DND-41 (cell line): ENCODE data around the gene SAMD11.

Source experiments
- CTCF ChIP-seq: IDR thresholded peaks from 2 replicates; pipeline ENCODE4 v1.5.1; 2012; ENCODE audit warnings: borderline replicate concordance, low read length, moderate library complexity, mild to moderate bottlenecking; ENCODE audit not compliant: poor library complexity, severe bottlenecking; ENCODE audit errors: extremely low read depth
- EZH2 ChIP-seq: IDR thresholded peaks from 3 replicates; pipeline ENCODE4 v1.6.1; 2012; ENCODE audit warnings: borderline replicate concordance, low read depth, mild to moderate bottlenecking, moderate library complexity, low read length, inconsistent platforms; ENCODE audit not compliant: severe bottlenecking

GRCh38 chr1:906600-907420 is 16.9 kb upstream of the SAMD11 start:
- TF ChIP-seq CTCF (no peak), EZH2 (no peak)
